ENCODE measurements around the gene SUN2. TPM values are rescaled to one million over a fixed set of nuclear protein-coding genes. Genes with fewer than 3 reads are reported as not detected.

Gene SUN2
- total and polyA plus RNA-seq, 2 of the 13 experiments (the other 11 are each of a cell fraction or from before 2014, with no cell fraction given): 45.6 to 56.6 TPM

DNA sequence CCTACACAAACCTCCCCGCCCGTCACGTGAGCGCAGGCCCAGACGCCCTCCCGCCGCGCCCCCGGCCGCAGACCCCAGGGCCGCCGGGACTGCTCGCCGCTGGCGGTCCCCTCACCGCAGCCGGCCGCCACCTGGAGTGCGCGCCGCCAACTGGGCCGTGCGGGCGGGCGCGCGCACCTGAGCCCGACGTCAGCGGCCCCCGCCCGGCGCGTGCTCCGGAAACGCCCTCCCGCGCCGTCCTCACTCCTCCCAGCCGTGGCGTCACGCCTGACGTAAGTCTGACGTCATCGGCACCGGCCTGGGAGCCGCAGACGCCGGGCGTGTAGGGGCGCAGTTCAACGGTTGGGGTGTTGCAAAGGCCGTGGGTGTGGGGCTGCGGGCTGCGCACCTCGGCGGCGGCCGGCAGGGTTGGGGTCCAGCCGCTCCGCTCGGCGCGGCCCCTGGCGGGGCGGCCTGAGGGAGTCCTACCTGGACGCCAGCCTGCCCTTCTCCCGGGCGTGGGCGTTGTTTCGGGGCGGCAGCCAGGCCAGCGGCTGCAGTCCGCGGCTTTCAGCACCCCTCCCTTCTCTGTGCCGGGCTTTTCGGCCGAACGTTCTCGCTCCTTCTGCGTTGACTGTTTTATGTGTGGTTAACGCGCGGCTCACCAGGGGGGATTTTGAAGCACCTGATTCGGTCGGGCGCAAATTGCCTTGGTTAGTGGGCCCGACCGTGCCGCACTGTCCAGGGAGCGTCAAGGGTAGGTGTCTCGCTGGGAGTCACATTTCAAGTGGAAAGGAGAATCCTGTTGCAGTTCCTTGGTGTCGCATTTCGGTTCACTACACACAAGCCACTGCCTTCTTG is 54.8 kb downstream of the SUN2 start, which contains the start of gene JOSD1 (continued):
- TF ChIP-seq HMGA1 (CRISPR knock-in tag; conservative IDR thresholded peaks at IDR 0.05) (no peak), SPEN (CRISPR knock-in tag; IDR thresholded peaks at IDR 0.05; ENCODE audit: low read depth) (peak; percentile 87), HNRNPLL (IDR thresholded peaks at IDR 0.05; ENCODE audit: low read depth, low read length, poor library complexity, severe bottlenecking) (peak; percentile 57), THYN1 (CRISPR knock-in tag; IDR thresholded peaks at IDR 0.05; ENCODE audit: borderline replicate concordance, low read depth) (no peak), JUN (CRISPR knock-in tag; IDR thresholded peaks at IDR 0.05) (peak; percentile 86), ZNF121 (CRISPR knock-in tag; IDR thresholded peaks at IDR 0.05) (0 out of 2 replicates have a peak, but pooled peaks have one; percentile 12), ZNF780A (CRISPR knock-in tag; IDR thresholded peaks at IDR 0.05) (no peak), ZNF83 (CRISPR knock-in tag; IDR thresholded peaks at IDR 0.05; ENCODE audit: borderline replicate concordance) (no peak), SMAD3 (CRISPR knock-in tag; IDR thresholded peaks at IDR 0.05) (0 out of 2 replicates have a peak, but pooled peaks have one; percentile 46), ZKSCAN5 (CRISPR knock-in tag; IDR thresholded peaks at IDR 0.05) (no peak), RFX5 (IDR thresholded peaks at IDR 0.05; ENCODE audit: low read depth, low read length) (peak; percentile 64), ESRRA (CRISPR knock-in tag; IDR thresholded peaks at IDR 0.05; ENCODE audit: low read depth) (no peak; the same call in 1 of the 2 replicates), MAFG (CRISPR knock-in tag; IDR thresholded peaks at IDR 0.05) (no peak), ZNF484 (CRISPR knock-in tag; IDR thresholded peaks at IDR 0.05; ENCODE audit: borderline replicate concordance, low read depth) (no peak), TCF7L2 (IDR thresholded peaks at IDR 0.05; ENCODE audit: low read depth, low read length) (no peak)
- TF ChIP-seq, protein P1, sequence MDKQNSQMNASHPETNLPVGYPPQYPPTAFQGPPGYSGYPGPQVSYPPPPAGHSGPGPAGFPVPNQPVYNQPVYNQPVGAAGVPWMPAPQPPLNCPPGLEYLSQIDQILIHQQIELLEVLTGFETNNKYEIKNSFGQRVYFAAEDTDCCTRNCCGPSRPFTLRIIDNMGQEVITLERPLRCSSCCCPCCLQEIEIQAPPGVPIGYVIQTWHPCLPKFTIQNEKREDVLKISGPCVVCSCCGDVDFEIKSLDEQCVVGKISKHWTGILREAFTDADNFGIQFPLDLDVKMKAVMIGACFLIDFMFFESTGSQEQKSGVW (CRISPR knock-in tag; IDR thresholded peaks at IDR 0.05; ENCODE audit: borderline replicate concordance): no peak
- TF ChIP-seq, protein P2, sequence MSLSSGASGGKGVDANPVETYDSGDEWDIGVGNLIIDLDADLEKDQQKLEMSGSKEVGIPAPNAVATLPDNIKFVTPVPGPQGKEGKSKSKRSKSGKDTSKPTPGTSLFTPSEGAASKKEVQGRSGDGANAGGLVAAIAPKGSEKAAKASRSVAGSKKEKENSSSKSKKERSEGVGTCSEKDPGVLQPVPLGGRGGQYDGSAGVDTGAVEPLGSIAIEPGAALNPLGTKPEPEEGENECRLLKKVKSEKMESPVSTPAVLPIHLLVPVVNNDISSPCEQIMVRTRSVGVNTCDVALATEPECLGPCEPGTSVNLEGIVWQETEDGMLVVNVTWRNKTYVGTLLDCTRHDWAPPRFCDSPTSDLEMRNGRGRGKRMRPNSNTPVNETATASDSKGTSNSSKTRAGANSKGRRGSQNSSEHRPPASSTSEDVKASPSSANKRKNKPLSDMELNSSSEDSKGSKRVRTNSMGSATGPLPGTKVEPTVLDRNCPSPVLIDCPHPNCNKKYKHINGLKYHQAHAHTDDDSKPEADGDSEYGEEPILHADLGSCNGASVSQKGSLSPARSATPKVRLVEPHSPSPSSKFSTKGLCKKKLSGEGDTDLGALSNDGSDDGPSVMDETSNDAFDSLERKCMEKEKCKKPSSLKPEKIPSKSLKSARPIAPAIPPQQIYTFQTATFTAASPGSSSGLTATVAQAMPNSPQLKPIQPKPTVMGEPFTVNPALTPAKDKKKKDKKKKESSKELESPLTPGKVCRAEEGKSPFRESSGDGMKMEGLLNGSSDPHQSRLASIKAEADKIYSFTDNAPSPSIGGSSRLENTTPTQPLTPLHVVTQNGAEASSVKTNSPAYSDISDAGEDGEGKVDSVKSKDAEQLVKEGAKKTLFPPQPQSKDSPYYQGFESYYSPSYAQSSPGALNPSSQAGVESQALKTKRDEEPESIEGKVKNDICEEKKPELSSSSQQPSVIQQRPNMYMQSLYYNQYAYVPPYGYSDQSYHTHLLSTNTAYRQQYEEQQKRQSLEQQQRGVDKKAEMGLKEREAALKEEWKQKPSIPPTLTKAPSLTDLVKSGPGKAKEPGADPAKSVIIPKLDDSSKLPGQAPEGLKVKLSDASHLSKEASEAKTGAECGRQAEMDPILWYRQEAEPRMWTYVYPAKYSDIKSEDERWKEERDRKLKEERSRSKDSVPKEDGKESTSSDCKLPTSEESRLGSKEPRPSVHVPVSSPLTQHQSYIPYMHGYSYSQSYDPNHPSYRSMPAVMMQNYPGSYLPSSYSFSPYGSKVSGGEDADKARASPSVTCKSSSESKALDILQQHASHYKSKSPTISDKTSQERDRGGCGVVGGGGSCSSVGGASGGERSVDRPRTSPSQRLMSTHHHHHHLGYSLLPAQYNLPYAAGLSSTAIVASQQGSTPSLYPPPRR (CRISPR knock-in tag; IDR thresholded peaks at IDR 0.05; ENCODE audit: borderline replicate concordance): no peak
- TF ChIP-seq, protein P3, sequence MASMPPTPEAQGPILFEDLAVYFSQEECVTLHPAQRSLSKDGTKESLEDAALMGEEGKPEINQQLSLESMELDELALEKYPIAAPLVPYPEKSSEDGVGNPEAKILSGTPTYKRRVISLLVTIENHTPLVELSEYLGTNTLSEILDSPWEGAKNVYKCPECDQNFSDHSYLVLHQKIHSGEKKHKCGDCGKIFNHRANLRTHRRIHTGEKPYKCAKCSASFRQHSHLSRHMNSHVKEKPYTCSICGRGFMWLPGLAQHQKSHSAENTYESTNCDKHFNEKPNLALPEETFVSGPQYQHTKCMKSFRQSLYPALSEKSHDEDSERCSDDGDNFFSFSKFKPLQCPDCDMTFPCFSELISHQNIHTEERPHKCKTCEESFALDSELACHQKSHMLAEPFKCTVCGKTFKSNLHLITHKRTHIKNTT (CRISPR knock-in tag; IDR thresholded peaks at IDR 0.05): 0 out of 2 replicates have a peak, but pooled peaks have one; percentile 50
- TF ChIP-seq, protein P4, sequence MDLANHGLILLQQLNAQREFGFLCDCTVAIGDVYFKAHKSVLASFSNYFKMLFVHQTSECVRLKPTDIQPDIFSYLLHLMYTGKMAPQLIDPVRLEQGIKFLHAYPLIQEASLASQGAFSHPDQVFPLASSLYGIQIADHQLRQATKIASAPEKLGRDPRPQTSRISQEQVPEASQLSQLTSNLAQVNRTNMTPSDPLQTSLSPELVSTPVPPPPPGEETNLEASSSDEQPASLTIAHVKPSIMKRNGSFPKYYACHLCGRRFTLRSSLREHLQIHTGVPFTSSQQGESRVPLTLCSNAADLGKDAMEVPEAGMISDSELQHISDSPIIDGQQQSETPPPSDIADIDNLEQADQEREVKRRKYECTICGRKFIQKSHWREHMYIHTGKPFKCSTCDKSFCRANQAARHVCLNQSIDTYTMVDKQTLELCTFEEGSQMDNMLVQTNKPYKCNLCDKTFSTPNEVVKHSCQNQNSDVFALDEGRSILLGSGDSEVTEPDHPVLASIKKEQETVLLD (CRISPR knock-in tag; IDR thresholded peaks at IDR 0.05; ENCODE audit: low read depth): peak; percentile 84

Measured in HepG2 (cell line).